Adrenal gland (tissue), 12 donors: ENCODE results near the gene CACNA1C. TPM values are rescaled to one million over a fixed set of nuclear protein-coding genes. Genes with fewer than 3 reads are reported as not detected.

ENCODE experiments used
- DNase-seq, 7 donors: peaks; one replicate each; pipeline ENCODE4 v3.0.0-alpha.2; 2019 to 2020
- H3K27ac ChIP-seq, 5 donors: fragments of 200-600 bp; sonication (generic) in 4 of 5; 1 replicate in 3 of 5; 2 replicates in 2 of 5; pipeline versions ENCODE4 v1.5.1 to v1.8.0; 2016 to 2020; ENCODE audit warnings: mild to moderate bottlenecking in 1 of 5
- H3K27me3 ChIP-seq: fragments of 200-600 bp; 2 replicates; pipeline ENCODE4 v1.8.0; 2021
- H3K36me3 ChIP-seq, 2 donors: fragments of 200-600 bp; replicated peaks in 1 of 2; 1 replicate in 1 of 2; 2 replicates in 1 of 2; pipeline versions ENCODE4 v1.5.1 to v1.8.0; 2018 to 2022
- H3K4me1 ChIP-seq, 2 donors: fragments of 200-600 bp; replicated peaks in 1 of 2; 1 replicate in 1 of 2; 2 replicates in 1 of 2; pipeline versions ENCODE4 v1.5.1 to v1.8.0; 2018 to 2021
- H3K4me3 ChIP-seq, 4 donors: fragments of 200-600 bp; sonication (generic) in 3 of 4; one replicate each; pipeline ENCODE4 v1.5.1; 2016 to 2018
- H3K9me3 ChIP-seq, 3 donors: fragments of 200-600 bp; sonication (generic) in 1 of 3; replicated peaks in 1 of 3; 1 replicate in 2 of 3; 2 replicates in 1 of 3; pipeline versions ENCODE4 v1.5.1 to v1.8.0; 2016 to 2021
- POLR2A ChIP-seq, 2 donors: fragments of 450-650 bp; IDR thresholded peaks; one replicate each; pipeline ENCODE4 v1.6.1; 2017; ENCODE audit warnings: antibody characterized with exemption in 2 of 2, mild to moderate bottlenecking in 2 of 2, moderate library complexity in 1 of 2
- whole genome bisulfite sequencing, 4 donors: extraction: QIAGEN DNeasy Blood & Tissue Kit in 2 of 4; methylation state at CpG; one replicate each; pipeline versions ENCODE4 v1.1.5 to v1.1.7; 2013 to 2017; 5-methylcytosine and 5-hydroxymethylcytosine counted together
- intact Hi-C, 2 donors: fragments of 100-400 bp; cut with DNase I; formaldehyde crosslinking; loops; one replicate each; pipeline versions ENCODE4 v1.14.1 to v1.15.0; 2022 to 2023
- polyA plus RNA-seq, 3 donors: library from polyadenylated mRNA; stranded (reverse); fragments of 200-250 nt in 2 of 3; fragments of 350-450 nt in 1 of 3; fragmentation: Illumina TruSeq in 1 of 3; extraction: RNeasy Lipid Tissue Mini Kit (QIAGEN cat#74804) in 1 of 3; gene quantifications; one replicate each; pipeline ENCODE4 v1.2.3, GENCODE V29; 2013 to 2014
- total RNA-seq, 9 donors: library from RNA; depleted of rRNA in 4 of 9; stranded (reverse); fragments of >200 nt in 4 of 9; fragments of 120-200 nt in 1 of 9; fragmentation: NEBNext Ultra II Directional in 1 of 9; extraction: Animal tissue kit (Norgen Biotek cat#: 25700) in 1 of 9; gene quantifications; one replicate each; pipeline versions ENCODE4 v1.1.0 to v1.2.4, GENCODE V29; 2013 to 2023
- TF ChIP-seq, protein P1 (sequence below), 6 experiments: fragments of 450-650 bp in 4 of 6; fragments of 200-600 bp in 2 of 6; sonication (generic) in 1 of 6; IDR thresholded peaks; 1 replicate in 5 of 6; 2 replicates in 1 of 6; pipeline versions ENCODE4 v1.5.1 to v1.8.0; 2016 to 2021; ENCODE audit warnings: antibody characterized with exemption in 6 of 6, mild to moderate bottlenecking in 2 of 6, moderate library complexity in 1 of 6
- donor health status: healthy with polysubstance abuse.
- donor health status: Bipolar disorder and iron deficiency.
- donor health status: DM: yes; HTN: yes; CAD: no.
- donor health status: DM: no; HTN: no; CAD: no.
- donor health status: DM: no; HTN: no; CAD: no.
- donor health status: DM: yes; HTN: yes; CAD: no.

The CACNA1C gene
- total and polyA plus RNA-seq, 12 donors, result 1.4 to 5.8 (median 3.5) TPM

DNA sequence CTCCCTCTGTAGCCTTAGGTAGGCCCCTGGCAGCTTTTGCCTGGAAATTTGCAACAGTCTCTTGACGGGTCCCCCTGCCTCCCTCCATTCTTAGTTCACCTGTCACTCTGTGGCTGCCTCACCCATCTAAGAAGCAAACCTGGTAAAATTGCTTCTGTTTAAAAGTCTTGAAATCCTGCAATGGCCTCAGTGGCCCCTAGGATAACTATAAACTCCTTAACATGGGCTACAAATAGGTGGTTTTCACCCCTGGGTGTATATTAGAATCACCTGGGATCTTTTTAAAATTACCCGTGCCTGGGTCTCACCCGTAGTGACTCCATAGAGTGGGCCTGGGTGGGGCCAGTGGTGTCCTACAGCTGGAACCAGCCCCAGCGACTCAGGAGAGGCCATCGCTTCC lies 332.7 kb downstream of the CACNA1C start:
- Histone ChIP-seq H3K4me3 (no peak overlapping the region), H3K27me3 (no peaks in the 10 kb centered on the region), H3K36me3 (no peaks in the 10 kb centered on the region), H3K4me1 (no peaks in the 10 kb centered on the region), H3K9me3 (no peaks in the 10 kb centered on the region), H3K27ac (no peak overlapping the region)
- no peak for DNase-seq
- intact Hi-C loops, result no loop called here
- TF ChIP-seq, protein P1, sequence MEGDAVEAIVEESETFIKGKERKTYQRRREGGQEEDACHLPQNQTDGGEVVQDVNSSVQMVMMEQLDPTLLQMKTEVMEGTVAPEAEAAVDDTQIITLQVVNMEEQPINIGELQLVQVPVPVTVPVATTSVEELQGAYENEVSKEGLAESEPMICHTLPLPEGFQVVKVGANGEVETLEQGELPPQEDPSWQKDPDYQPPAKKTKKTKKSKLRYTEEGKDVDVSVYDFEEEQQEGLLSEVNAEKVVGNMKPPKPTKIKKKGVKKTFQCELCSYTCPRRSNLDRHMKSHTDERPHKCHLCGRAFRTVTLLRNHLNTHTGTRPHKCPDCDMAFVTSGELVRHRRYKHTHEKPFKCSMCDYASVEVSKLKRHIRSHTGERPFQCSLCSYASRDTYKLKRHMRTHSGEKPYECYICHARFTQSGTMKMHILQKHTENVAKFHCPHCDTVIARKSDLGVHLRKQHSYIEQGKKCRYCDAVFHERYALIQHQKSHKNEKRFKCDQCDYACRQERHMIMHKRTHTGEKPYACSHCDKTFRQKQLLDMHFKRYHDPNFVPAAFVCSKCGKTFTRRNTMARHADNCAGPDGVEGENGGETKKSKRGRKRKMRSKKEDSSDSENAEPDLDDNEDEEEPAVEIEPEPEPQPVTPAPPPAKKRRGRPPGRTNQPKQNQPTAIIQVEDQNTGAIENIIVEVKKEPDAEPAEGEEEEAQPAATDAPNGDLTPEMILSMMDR (IDR thresholded peaks at IDR 0.05), result no peak
- no peak for TF ChIP-seq POLR2A (IDR thresholded peaks at IDR 0.05)
- WGBS, 4 donors, result 88 to 99% (median 93%) methylated on average over 5 of the region's 5 CpGs

DNA sequence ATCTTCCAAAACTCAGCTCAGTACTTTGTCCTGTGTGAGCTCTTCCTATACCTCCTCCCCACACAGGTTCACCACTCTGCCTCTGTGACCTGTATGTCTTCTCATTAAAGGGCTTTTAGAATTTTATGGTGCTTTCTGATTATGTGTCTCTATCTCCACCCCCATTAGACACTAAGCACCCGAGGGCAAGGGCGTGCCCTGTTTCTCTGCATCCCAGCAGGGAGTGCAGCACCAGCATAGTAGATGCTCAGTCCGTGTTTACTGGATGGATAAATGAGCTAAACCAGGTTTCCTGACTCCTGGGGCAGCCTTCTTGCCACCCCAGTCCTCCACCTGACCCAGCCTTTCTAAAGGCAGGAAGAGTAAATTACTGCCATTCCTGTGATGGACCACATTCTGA lies 333.8 kb downstream of the CACNA1C start:
- WGBS, 4 donors, result 70 to 87% (median 82%) methylated on average over 3 of the region's 3 CpGs
- intact Hi-C loops, result no loop called here
- H3K27ac ChIP-seq, result no peak overlapping the region

DNA sequence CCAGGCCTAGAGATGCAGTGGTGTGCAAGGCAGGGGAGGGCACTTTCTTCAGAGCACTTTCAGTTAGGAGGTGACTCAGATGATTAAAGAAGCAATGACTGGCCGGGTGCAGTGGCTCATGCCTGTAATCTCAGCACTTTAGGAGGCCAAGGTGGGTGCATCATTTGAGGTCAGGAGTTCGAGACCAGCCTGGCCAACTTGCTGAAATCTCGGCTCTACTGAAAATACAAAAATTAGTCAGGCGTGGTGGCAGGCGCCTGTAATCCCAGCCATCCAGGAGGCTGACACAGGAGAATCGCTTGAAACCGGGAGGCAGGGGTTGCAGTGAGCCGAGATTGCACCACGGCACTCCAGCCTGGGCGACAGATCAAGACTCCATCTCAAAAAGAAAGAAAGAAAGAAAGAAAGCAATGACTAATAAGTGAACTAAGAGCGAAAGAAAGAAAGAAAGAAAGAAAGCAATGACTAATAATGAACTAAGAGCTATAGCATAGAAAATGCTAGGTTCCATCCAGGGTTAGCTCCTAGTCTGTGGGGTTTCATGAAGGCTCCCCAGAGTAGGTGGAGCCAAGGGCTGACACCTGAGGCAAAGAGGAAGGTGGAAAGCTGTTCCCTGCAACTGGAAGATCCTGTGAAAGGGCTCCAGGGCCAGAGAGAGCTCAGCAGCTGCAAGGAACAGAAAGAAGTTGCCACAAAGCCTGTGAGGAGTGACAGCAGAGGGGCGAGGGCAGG lies 334.5 kb downstream of the CACNA1C start:
- Histone ChIP-seq H3K27ac (no peak overlapping the region), H3K27me3 (no peaks in the 10 kb centered on the region), H3K9me3 (no peaks in the 10 kb centered on the region), H3K36me3 (no peaks in the 10 kb centered on the region), H3K4me1 (no peaks in the 10 kb centered on the region), H3K4me3 (no peak overlapping the region)
- 86 to 90% (median 87%) methylated on average over 11 to 12 of the region's 12 CpGs for WGBS, 4 donors
- no peak for DNase-seq
- intact Hi-C loops, result no loop called here
- no peak for TF ChIP-seq POLR2A (IDR thresholded peaks at IDR 0.05)
- TF ChIP-seq, protein P1 (IDR thresholded peaks at IDR 0.05), result no peak

More for the DNA sequence above, 333.8 kb downstream of the CACNA1C start:
- no peaks in the 10 kb centered on the region for H3K4me1 ChIP-seq
- TF ChIP-seq POLR2A (IDR thresholded peaks at IDR 0.05), result no peak
- TF ChIP-seq, protein P1 (IDR thresholded peaks at IDR 0.05), result no peak
- H3K4me3 ChIP-seq, result no peak overlapping the region
- no peak for DNase-seq
- no peaks in the 10 kb centered on the region for H3K9me3 ChIP-seq
- H3K36me3 ChIP-seq, result no peaks in the 10 kb centered on the region
- no peaks in the 10 kb centered on the region for H3K27me3 ChIP-seq

DNA sequence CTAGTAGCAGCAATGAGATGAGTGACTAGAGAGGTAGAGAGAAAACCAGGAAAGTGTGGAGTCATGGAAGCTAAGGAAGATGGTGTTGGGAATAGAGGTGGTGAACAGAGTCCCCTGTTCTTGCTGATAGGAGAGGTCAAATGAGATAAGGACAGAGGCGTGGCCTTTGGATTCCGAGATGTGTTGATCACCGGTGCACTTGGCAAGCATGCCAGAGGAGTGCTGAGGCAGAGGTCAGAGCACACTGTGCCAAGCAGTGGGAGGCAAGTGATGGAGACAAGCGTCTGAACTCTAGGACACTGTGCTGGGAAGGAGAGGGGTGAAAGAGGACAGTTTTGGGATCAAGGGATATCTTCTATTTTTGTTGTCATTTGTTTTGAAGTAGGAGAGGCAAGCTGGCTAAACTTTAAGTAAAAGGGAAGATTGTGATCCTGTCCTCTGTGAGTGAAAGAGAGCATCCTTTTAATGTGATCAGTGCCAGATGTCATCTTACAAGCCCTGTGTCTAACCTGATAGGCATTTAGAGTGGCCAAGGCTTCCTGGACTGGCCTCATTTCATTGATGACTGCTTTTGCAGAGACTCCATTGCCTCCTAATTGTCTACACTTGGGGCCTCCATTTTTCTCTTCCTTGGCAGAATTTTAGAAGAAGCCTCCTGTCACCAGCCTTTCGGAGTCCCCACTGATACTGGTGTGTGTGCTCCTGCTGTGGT lies 336.4 kb downstream of the CACNA1C start:
- H3K27me3 ChIP-seq, result no peaks in the 10 kb centered on the region
- H3K4me3 ChIP-seq, result no peak overlapping the region
- no peaks in the 10 kb centered on the region for H3K4me1 ChIP-seq
- DNase-seq, result no peak
- no peaks in the 10 kb centered on the region for H3K9me3 ChIP-seq
- intact Hi-C loops, result no loop called here
- no peaks in the 10 kb centered on the region for H3K36me3 ChIP-seq
- H3K27ac ChIP-seq, result no peak overlapping the region
- TF ChIP-seq POLR2A (IDR thresholded peaks at IDR 0.05), result no peak
- TF ChIP-seq, protein P1 (IDR thresholded peaks at IDR 0.05), result no peak
- WGBS, 4 donors, result 50 to 61% (median 58%) methylated on average over 5 of the region's 5 CpGs
